Neural cell (in vitro differentiated cells): ENCODE measurements around the gene TXNRD1. TPM values are rescaled to one million over a fixed set of nuclear protein-coding genes. Genes with fewer than 3 reads are reported as not detected.
A peak's percentile ranks its signal among the peaks of the same experiment; 100 is the strongest.

ENCODE experiments used
- H2AFZ ChIP-seq: fragments of 200-600, 300-800 bp; sonication (generic), shearing (Covaris generic); 2 replicates; pipeline ENCODE4 v1.6.0; 2014; ENCODE audit warnings: low read depth, mild to moderate bottlenecking, antibody characterized with exemption, low read length, moderate library complexity
- H3F3A ChIP-seq: fragments of 200-600 bp; shearing (Covaris generic); 2 replicates; pipeline ENCODE4 v1.6.1; 2016; ENCODE audit warnings: mild to moderate bottlenecking, moderate library complexity, mixed read lengths, antibody characterized with exemption, low read length; ENCODE audit not compliant: insufficient read depth, poor library complexity, severe bottlenecking
- H3K27ac ChIP-seq: fragments of 200-600, 300-800 bp; sonication (generic), shearing (Covaris generic); 2 replicates; pipeline ENCODE4 v1.5.1; 2014; ENCODE audit warnings: mild to moderate bottlenecking, low read length, moderate library complexity
- H3K27me3 ChIP-seq: fragments of 300-800, 200-600 bp; sonication (generic), shearing (Covaris generic); 2 replicates; pipeline ENCODE4 v1.6.0; 2014; ENCODE audit warnings: mild to moderate bottlenecking, low read depth, low read length, moderate library complexity; ENCODE audit not compliant: insufficient read depth
- H3K36me3 ChIP-seq: fragments of 300-800, 200-600 bp; sonication (generic), shearing (Covaris generic); 2 replicates; pipeline ENCODE4 v1.5.1; 2014; ENCODE audit warnings: mild to moderate bottlenecking, antibody characterized with exemption, low read length, moderate library complexity; ENCODE audit not compliant: insufficient read depth
- H3K4me2 ChIP-seq: fragments of 300-800, 200-600 bp; sonication (generic), shearing (Covaris generic); 2 replicates; pipeline ENCODE4 v1.6.0; 2014; ENCODE audit warnings: mild to moderate bottlenecking, low read length
- H3K4me3 ChIP-seq: fragments of 300-800, 200-600 bp; sonication (generic), shearing (Covaris generic); 2 replicates; pipeline ENCODE4 v1.5.1; 2014; ENCODE audit warnings: mild to moderate bottlenecking, low read length, moderate library complexity
- H3K79me2 ChIP-seq: fragments of 200-600 bp; shearing (Covaris generic); replicated peaks from 2 replicates; pipeline ENCODE4 v1.6.0; 2014; ENCODE audit warnings: mild to moderate bottlenecking, low read length, moderate library complexity; ENCODE audit not compliant: insufficient read depth
- H3K9ac ChIP-seq: fragments of 300-800, 200-600 bp; sonication (generic), shearing (Covaris generic); 2 replicates; pipeline ENCODE4 v1.6.1; 2016; ENCODE audit warnings: mild to moderate bottlenecking, low read length, mixed read lengths
- H3K9me2 ChIP-seq: fragments of 200-600 bp; shearing (Covaris generic); 2 replicates; pipeline ENCODE4 v1.6.1; 2016; ENCODE audit warnings: mild to moderate bottlenecking, low read length, mixed read lengths; ENCODE audit not compliant: insufficient read depth
- H3K9me3 ChIP-seq: fragments of 200-600, 300-800 bp; sonication (generic), shearing (Covaris generic); 2 replicates; pipeline ENCODE4 v1.6.1; 2016; ENCODE audit warnings: mild to moderate bottlenecking, mixed run types, low read length, moderate library complexity, mixed read lengths
- H4K20me1 ChIP-seq: fragments of 200-600 bp; shearing (Covaris generic); 2 replicates; pipeline ENCODE4 v1.6.1; 2016; ENCODE audit warnings: mild to moderate bottlenecking, mixed run types; ENCODE audit not compliant: insufficient read depth
- CTCF ChIP-seq: fragments of 450-650 bp; IDR thresholded peaks from 2 replicates; pipeline ENCODE4 v1.5.1; 2014; ENCODE audit warnings: antibody characterized with exemption, mild to moderate bottlenecking, moderate library complexity; ENCODE audit not compliant: poor library complexity, severe bottlenecking
- EP300 ChIP-seq: fragments of 450-650 bp; conservative IDR thresholded peaks from 2 replicates; pipeline ENCODE4 v1.6.1; 2014; ENCODE audit warnings: antibody characterized with exemption, mild to moderate bottlenecking, moderate library complexity; ENCODE audit not compliant: poor library complexity, severe bottlenecking
- EZH2 ChIP-seq: fragments of 200-600, 300-800 bp; shearing (Covaris generic), sonication (generic); IDR thresholded peaks from 2 replicates; pipeline ENCODE4 v1.6.1; 2014; ENCODE audit warnings: antibody characterized with exemption, low read length, borderline replicate concordance, mild to moderate bottlenecking; ENCODE audit not compliant: insufficient read depth, poor library complexity, severe bottlenecking
- MXI1 ChIP-seq: fragments of 450-650 bp; conservative IDR thresholded peaks from 2 replicates; pipeline ENCODE4 v1.6.1; 2014; ENCODE audit warnings: antibody characterized with exemption, mild to moderate bottlenecking; ENCODE audit not compliant: poor library complexity, severe bottlenecking
- POLR2AphosphoS5 ChIP-seq: IDR thresholded peaks from 2 replicates; pipeline ENCODE4 v1.6.1; 2012
- RAD21 ChIP-seq: fragments of 450-650 bp; conservative IDR thresholded peaks from 2 replicates; pipeline ENCODE4 v1.6.1; 2014; ENCODE audit warnings: antibody characterized with exemption, mild to moderate bottlenecking, moderate library complexity
- REST ChIP-seq: IDR thresholded peaks from 2 replicates; pipeline ENCODE4 v1.6.1; 2012; ENCODE audit warnings: borderline replicate concordance
- SMC3 ChIP-seq: fragments of 450-650 bp; conservative IDR thresholded peaks from 2 replicates; pipeline ENCODE4 v1.6.1; 2014; ENCODE audit warnings: antibody characterized with exemption, mild to moderate bottlenecking, moderate library complexity; ENCODE audit not compliant: poor library complexity
- TAF1 ChIP-seq: IDR thresholded peaks from 2 replicates; pipeline ENCODE4 v1.6.1; 2012; ENCODE audit warnings: low read depth
- polyA plus RNA-seq: library from polyadenylated mRNA; depleted of rRNA; stranded (reverse); fragments of >200 nt; gene quantifications from 2 replicates; pipeline ENCODE4 v1.2.3, GENCODE V29; 2014

Gene TXNRD1
- polyA plus RNA-seq, 1 donor from 2014 or later: 59.6 TPM

- no peak overlapping the region for H3K27ac ChIP-seq
- no peaks in the 10 kb centered on the region for H3K79me2 ChIP-seq
- no peak overlapping the region for H3K4me3 ChIP-seq
- H3K9ac ChIP-seq: no peak overlapping the region
- H3K36me3 ChIP-seq: peaks cover 2% of the 10 kb centered on the region
- H4K20me1 ChIP-seq: no peaks in the 10 kb centered on the region
- H3K4me2 ChIP-seq: no peak overlapping the region
- H3K27me3 ChIP-seq: no peaks in the 10 kb centered on the region
- no peaks in the 10 kb centered on the region for H3K9me2 ChIP-seq
- no peaks in the 10 kb centered on the region for H3K9me3 ChIP-seq
- H2AFZ ChIP-seq: no peak overlapping the region
- H3F3A ChIP-seq: no peaks in the 10 kb centered on the region
- TF ChIP-seq SMC3: peak; percentile 71
- peak; percentile 71 for TF ChIP-seq RAD21
- TF ChIP-seq CTCF: peak; percentile 66
- no peak for TF ChIP-seq MXI1
Observed at GRCh38 chr12:104339663-104340062, 124.1 kb downstream of the TXNRD1 start.

- no peak overlapping the region for H3K9ac ChIP-seq
- no peaks in the 10 kb centered on the region for H3K9me3 ChIP-seq
- no peaks in the 10 kb centered on the region for H4K20me1 ChIP-seq
- no peaks in the 10 kb centered on the region for H3K27me3 ChIP-seq
- no peak overlapping the region for H3K4me2 ChIP-seq
- H3K9me2 ChIP-seq: no peaks in the 10 kb centered on the region
- no peak for TF ChIP-seq REST
- TF ChIP-seq RAD21: no peak
- no peak for TF ChIP-seq POLR2AphosphoS5
- TF ChIP-seq CTCF: no peak
- TF ChIP-seq SMC3: no peak
- no peak for TF ChIP-seq EP300
- TF ChIP-seq EZH2: no peak
- TF ChIP-seq MXI1: no peak
- no peak for TF ChIP-seq TAF1
- no peak overlapping the region for H3K4me3 ChIP-seq
- H3K36me3 ChIP-seq: no peaks in the 10 kb centered on the region
- no peak overlapping the region for H2AFZ ChIP-seq
- no peaks in the 10 kb centered on the region for H3F3A ChIP-seq
- H3K27ac ChIP-seq: no peak overlapping the region
- H3K79me2 ChIP-seq: no peaks in the 10 kb centered on the region
Observed at GRCh38 chr12:104340177-104340576, 124.6 kb downstream of the TXNRD1 start.
